GM12892 (cell line): Measurements from ENCODE around the gene LY86.

Experiments used
- POLR2A ChIP-seq: IDR thresholded peaks from 2 replicates; pipeline ENCODE4 v1.6.1; 2011; ENCODE audit warnings: low read depth, low read length, control low read depth
- POLR2AphosphoS5 ChIP-seq: IDR thresholded peaks from 2 replicates; pipeline ENCODE4 v1.6.1; 2011; ENCODE audit warnings: low read depth, low read length, control low read depth
- TAF1 ChIP-seq: IDR thresholded peaks from 2 replicates; pipeline ENCODE4 v1.6.1; 2011; ENCODE audit warnings: low read depth, mild to moderate bottlenecking, control low read depth, low read length, borderline replicate concordance

DNA sequence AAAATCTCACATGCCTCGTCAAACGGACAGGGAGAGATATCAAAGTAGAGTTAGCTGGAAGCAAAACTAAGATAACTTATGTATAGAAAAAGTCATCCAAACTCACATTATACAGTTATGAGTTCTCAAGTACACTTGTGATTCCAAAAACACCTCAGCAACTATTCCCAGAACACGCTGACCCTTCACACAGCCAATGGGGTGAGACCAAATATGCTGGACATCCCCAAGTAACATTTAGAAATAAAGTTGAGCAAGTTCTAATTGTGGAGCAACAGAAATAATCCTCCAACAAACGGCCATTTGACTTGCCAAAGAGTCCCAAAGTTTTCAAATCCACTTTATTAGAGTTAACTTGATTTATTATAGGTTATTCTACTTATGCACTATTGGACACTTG, 52.4 kb downstream of the LY86 start:
- TF ChIP-seq POLR2AphosphoS5 (no peak), TAF1 (no peak), POLR2A (no peak)
